B cell (primary cell): Measurements from ENCODE around the gene ASIC4. TPM values are rescaled to one million over a fixed set of nuclear protein-coding genes. Genes with fewer than 3 reads are reported as not detected.

Experiments used
- ATAC-seq: fragments of 200-7000 bp; cut with Tn5 transposase; one replicate; pipeline ENCODE4 v1.10.0; 2021; ENCODE audit warnings: low read depth, mild to moderate bottlenecking, moderate number of reproducible peaks, moderate library complexity
- CTCF ChIA-PET: fragments of 350-600 bp; sonication (Branson Sonifier 250); formaldehyde crosslinking; loops from one replicate; lab custom pipeline; 2021; ENCODE audit warnings: antibody characterized with exemption, inconsistent platforms; lab: Charles Lee
- POLR2A ChIA-PET: fragments of 350-600 bp; sonication (Branson Sonifier 250); formaldehyde crosslinking; loops from one replicate; lab custom pipeline; 2021; ENCODE audit warnings: antibody characterized with exemption; lab: Charles Lee
- DNase-seq: peaks from one replicate; pipeline ENCODE4 v3.0.0; 2013
- H2AFZ ChIP-seq: 2 replicates; pipeline ENCODE4 v1.6.1; 2012; ENCODE audit warnings: mild to moderate bottlenecking, low read depth, low read length; ENCODE audit not compliant: insufficient read depth, poor library complexity, severe bottlenecking
- H3K27ac ChIP-seq, 2 donors: 1 replicate in 1 of 2; 2 replicates in 1 of 2; pipeline ENCODE4 v1.5.1; 2012 to 2013; ENCODE audit warnings: low read length in 2 of 2, mild to moderate bottlenecking in 2 of 2, moderate library complexity in 1 of 2
- H3K27me3 ChIP-seq, 4 experiments: fragments of 200-600 bp in 1 of 4; sonication (generic) in 1 of 4; replicated peaks in 1 of 4; 1 replicate in 2 of 4; 2 replicates in 2 of 4; pipeline versions ENCODE4 v1.6.1 to v1.7.0; 2013 to 2016; ENCODE audit warnings: low read length in 3 of 4, mild to moderate bottlenecking in 2 of 4, mixed read lengths in 1 of 4, moderate library complexity in 1 of 4; ENCODE audit not compliant: insufficient read depth in 4 of 4, control insufficient read depth in 3 of 4; ENCODE audit errors: control extremely low read depth in 1 of 4
- H3K36me3 ChIP-seq, 2 experiments: replicated peaks in 1 of 2; 1 replicate in 1 of 2; 2 replicates in 1 of 2; pipeline versions ENCODE4 v1.6.1 to v1.7.1; 2013; ENCODE audit warnings: low read length in 1 of 2; ENCODE audit not compliant: insufficient read depth in 2 of 2, control insufficient read depth in 1 of 2; ENCODE audit errors: control extremely low read depth in 1 of 2, extremely low read depth in 1 of 2
- H3K4me1 ChIP-seq, 2 donors: fragments of 200-600 bp in 1 of 2; sonication (generic) in 1 of 2; 1 replicate in 1 of 2; 2 replicates in 1 of 2; pipeline versions ENCODE4 v1.5.1 to v1.6.1; 2013 to 2017; ENCODE audit warnings: low read length in 2 of 2; ENCODE audit not compliant: control insufficient read depth in 2 of 2, insufficient read depth in 2 of 2
- H3K4me2 ChIP-seq: replicated peaks from 2 replicates; pipeline ENCODE3; 2012; ENCODE audit warnings: mild to moderate bottlenecking, low read depth, low read length; ENCODE audit not compliant: poor library complexity, severe bottlenecking
- H3K4me3 ChIP-seq, 5 experiments: fragments of 200-600 bp in 1 of 5; sonication (generic) in 1 of 5; 1 replicate in 3 of 5; 2 replicates in 2 of 5; pipeline versions ENCODE4 v1.5.1 to v1.7.0; 2011 to 2016; ENCODE audit warnings: low read length in 4 of 5, mild to moderate bottlenecking in 4 of 5, low read depth in 2 of 5, control low read depth in 1 of 5, moderate library complexity in 1 of 5; ENCODE audit not compliant: insufficient read depth in 1 of 5; ENCODE audit errors: control extremely low read depth in 1 of 5, extremely low read depth in 1 of 5
- H3K79me2 ChIP-seq: fragments of 200-600 bp; sonication (generic); one replicate; pipeline ENCODE4 v1.6.0; 2016; ENCODE audit warnings: low read length; ENCODE audit not compliant: control insufficient read depth, insufficient read depth
- H3K9ac ChIP-seq: fragments of 200-600 bp; sonication (generic); 2 replicates; pipeline ENCODE4 v1.6.1; 2017; ENCODE audit warnings: mild to moderate bottlenecking, low read length, moderate library complexity
- H3K9me3 ChIP-seq, 3 donors: one replicate each; pipeline versions ENCODE4 v1.6.1 to v1.7.1; 2013; ENCODE audit warnings: low read length in 2 of 3; ENCODE audit not compliant: control insufficient read depth in 2 of 3, insufficient read depth in 1 of 3; ENCODE audit errors: control extremely low read depth in 1 of 3
- H4K20me1 ChIP-seq: 2 replicates; pipeline ENCODE4 v1.6.0; 2012; ENCODE audit warnings: mild to moderate bottlenecking, low read length; ENCODE audit not compliant: insufficient read depth, control insufficient read depth, poor library complexity, severe bottlenecking
- H3K27ac Mint-ChIP-seq: one replicate; pipeline ENCODE4 v1.8.0; 2021; ENCODE audit warnings: mixed read lengths
- H3K27me3 Mint-ChIP-seq: one replicate; pipeline ENCODE4 v1.8.0; 2021; ENCODE audit warnings: mixed read lengths
- H3K4me1 Mint-ChIP-seq: one replicate; pipeline ENCODE4 v1.8.0; 2021; ENCODE audit warnings: mixed read lengths
- H3K4me3 Mint-ChIP-seq: one replicate; pipeline ENCODE4 v1.8.0; 2021; ENCODE audit warnings: mixed read lengths
- H3K9me3 Mint-ChIP-seq: one replicate; pipeline ENCODE4 v1.8.0; 2022; ENCODE audit warnings: mixed read lengths; ENCODE audit not compliant: insufficient read depth
- EZH2 ChIP-seq: IDR thresholded peaks from 2 replicates; pipeline ENCODE4 v1.6.1; 2012; ENCODE audit warnings: borderline replicate concordance, low read depth, mild to moderate bottlenecking, moderate library complexity, low read length; ENCODE audit not compliant: insufficient read depth, poor library complexity, severe bottlenecking
- WGBS: methylation state at CpG from one replicate; pipeline ENCODE4 v1.1.5; 2013; ENCODE audit warnings: missing lambda C conversion rate; ENCODE audit not compliant: insufficient coverage; 5-methylcytosine and 5-hydroxymethylcytosine counted together
- intact Hi-C: fragments of 100-400 bp; cut with micrococcal nuclease; formaldehyde crosslinking; loops from one replicate; pipeline ENCODE4 v1.10.0; 2022
- polyA plus RNA-seq: library from polyadenylated mRNA; depleted of rRNA; stranded (reverse); fragments of >200 nt; gene quantifications from 2 replicates; pipeline ENCODE4 v1.2.3, GENCODE V29; 2012
- total RNA-seq, 2 donors: library from RNA; stranded (reverse); fragments of 120-200 nt in 1 of 2; gene quantifications; 1 replicate in 1 of 2; 2 replicates in 1 of 2; pipeline versions ENCODE4 v1.2.3 to v1.2.4, GENCODE V29; 2013 to 2022
- TF ChIP-seq, protein P1 (sequence below): fragments of 200-600 bp; IDR thresholded peaks from one replicate; pipeline ENCODE4 v1.8.0; 2022; ENCODE audit warnings: antibody characterized with exemption, mild to moderate bottlenecking

The ASIC4 gene
- total and polyA plus RNA-seq, 2 donors (not counting 1 experiment from before 2014, with no cell fraction given) = not detected

- intact Hi-C loops = no loop called here
- Mint-ChIP-seq H3K9me3 (no peaks in the 10 kb centered on the region), H3K27ac (no peak overlapping the region), H3K4me1 (peaks cover 32% of the 10 kb centered on the region), H3K4me3 (peak overlapping the region; percentile 43), H3K27me3 (peaks cover 21% of the 10 kb centered on the region)
- H3K36me3 ChIP-seq = peaks cover 0 to 16% of the 10 kb centered on the region in 2 experiments
- CTCF ChIA-PET = interaction anchor here (1.0 to 10.4 kb wide), 5 partner anchors 14 to 142 kb away, joined by 3 to 123 read pairs (median 3); partner anchors contain the start of gene ASIC4
- H3K27me3 ChIP-seq = peaks cover 0 to 31% (median 17%) of the 10 kb centered on the region in 4 experiments
- H3K27ac ChIP-seq = no peak overlapping the region
- no peak overlapping the region for H3K4me3 ChIP-seq
- no peaks in the 10 kb centered on the region for H4K20me1 ChIP-seq
- peaks cover 0 to 21% (median 0%) of the 10 kb centered on the region in 3 donors for H3K9me3 ChIP-seq
- H3K9ac ChIP-seq = no peak overlapping the region
- 90% methylated on average over 2 of the region's 2 CpGs for WGBS
- H3K4me2 ChIP-seq = no peak overlapping the region
- H3K4me1 ChIP-seq = peaks cover 37 to 38% of the 10 kb centered on the region in 2 donors
- ATAC-seq = no peak
- POLR2A ChIA-PET = interaction anchor here (0.6 kb wide), 1 partner anchor 503 kb away, joined by 6 read pairs; no protein-coding TSS in a partner anchor
- TF ChIP-seq, protein P1, sequence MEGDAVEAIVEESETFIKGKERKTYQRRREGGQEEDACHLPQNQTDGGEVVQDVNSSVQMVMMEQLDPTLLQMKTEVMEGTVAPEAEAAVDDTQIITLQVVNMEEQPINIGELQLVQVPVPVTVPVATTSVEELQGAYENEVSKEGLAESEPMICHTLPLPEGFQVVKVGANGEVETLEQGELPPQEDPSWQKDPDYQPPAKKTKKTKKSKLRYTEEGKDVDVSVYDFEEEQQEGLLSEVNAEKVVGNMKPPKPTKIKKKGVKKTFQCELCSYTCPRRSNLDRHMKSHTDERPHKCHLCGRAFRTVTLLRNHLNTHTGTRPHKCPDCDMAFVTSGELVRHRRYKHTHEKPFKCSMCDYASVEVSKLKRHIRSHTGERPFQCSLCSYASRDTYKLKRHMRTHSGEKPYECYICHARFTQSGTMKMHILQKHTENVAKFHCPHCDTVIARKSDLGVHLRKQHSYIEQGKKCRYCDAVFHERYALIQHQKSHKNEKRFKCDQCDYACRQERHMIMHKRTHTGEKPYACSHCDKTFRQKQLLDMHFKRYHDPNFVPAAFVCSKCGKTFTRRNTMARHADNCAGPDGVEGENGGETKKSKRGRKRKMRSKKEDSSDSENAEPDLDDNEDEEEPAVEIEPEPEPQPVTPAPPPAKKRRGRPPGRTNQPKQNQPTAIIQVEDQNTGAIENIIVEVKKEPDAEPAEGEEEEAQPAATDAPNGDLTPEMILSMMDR = no peak
- TF ChIP-seq EZH2 = no peak
- DNase-seq = no peak
- H3K79me2 ChIP-seq = peaks cover 19% of the 10 kb centered on the region
- H2AFZ ChIP-seq = no peak overlapping the region
Measured at GRCh38 chr2:219500135-219500534, 14.1 kb upstream of the ASIC4 start.

DNA sequence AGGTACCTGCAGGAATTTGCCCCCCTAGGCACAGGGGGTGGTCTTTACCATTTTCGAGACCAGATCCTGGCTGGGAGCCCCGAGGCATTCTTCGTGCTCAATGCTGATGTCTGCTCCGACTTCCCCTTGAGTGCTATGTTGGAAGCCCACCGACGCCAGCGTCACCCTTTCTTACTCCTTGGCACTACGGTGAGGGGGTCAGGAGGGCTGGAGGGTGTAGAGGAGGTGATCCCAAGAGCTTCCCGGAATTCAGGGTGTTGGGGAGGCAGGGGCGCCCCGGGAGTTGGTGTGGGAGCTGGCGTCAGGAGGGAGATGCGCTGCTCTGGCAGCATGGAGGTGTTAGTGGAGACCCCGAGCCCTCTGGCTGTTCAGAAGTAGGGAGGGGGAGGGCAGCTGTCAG lies 12.4 kb upstream of the ASIC4 start:
- DNase-seq = no peak
- no peak for ATAC-seq
- Histone ChIP-seq H4K20me1 (no peaks in the 10 kb centered on the region), H3K4me2 (no peak overlapping the region), H3K79me2 (peaks cover 19% of the 10 kb centered on the region), H3K4me3 (no peak overlapping the region), H3K9me3 (peaks cover 0 to 9% (median 0%) of the 10 kb centered on the region in 3 donors), H2AFZ (no peak overlapping the region), H3K27me3 (peaks cover 0 to 13% (median 6%) of the 10 kb centered on the region in 4 experiments), H3K4me1 (peaks cover 20 to 24% of the 10 kb centered on the region in 2 donors), H3K27ac (no peak overlapping the region), H3K9ac (no peak overlapping the region), H3K36me3 (peaks cover 0 to 27% of the 10 kb centered on the region in 2 experiments)
- Mint-ChIP-seq H3K27me3 (peaks cover 11% of the 10 kb centered on the region), H3K4me3 (no peak overlapping the region), H3K27ac (no peak overlapping the region), H3K4me1 (peaks cover 24% of the 10 kb centered on the region), H3K9me3 (no peaks in the 10 kb centered on the region)
- 98% methylated on average over 11 of the region's 14 CpGs for WGBS
- ChIA-PET CTCF (interaction anchor here (1.7 kb wide), 1 partner anchor 8 kb away, joined by 4 read pairs; no protein-coding TSS in a partner anchor), POLR2A (no interaction called here)
- TF ChIP-seq, protein P1 = no peak
- TF ChIP-seq EZH2 = no peak
- intact Hi-C loops = no loop called here
